BLaER1 treated with 17β-estradiol and CSF1 and Interleukin-3, amounts not matched to agents 10 nM and 100 nM (cell line): ENCODE measurements around the gene DUOX2.
A peak's percentile ranks its signal among the peaks of the same experiment; 100 is the strongest.
"Not testable (repeated sequence)": the region's sequence is repeated elsewhere in the genome, so short reads cannot be mapped to it uniquely, and the experiment has no call there.

Experiments used
- H3K27ac ChIP-seq, 11 experiments: shearing (Covaris generic); formaldehyde crosslinking; 2 replicates each; pipeline ENCODE4 v1.8.1; 2022
- H3K27me3 ChIP-seq, 11 experiments: shearing (Covaris generic); formaldehyde crosslinking; 2 replicates each; pipeline ENCODE4 v1.8.1; 2022
- H3K36me3 ChIP-seq, 11 experiments: shearing (Covaris generic); formaldehyde crosslinking; 2 replicates each; pipeline ENCODE4 v1.8.1; 2022
- H3K4me1 ChIP-seq, 10 experiments: shearing (Covaris generic); formaldehyde crosslinking; 2 replicates each; pipeline ENCODE4 v1.8.1; 2022
- H3K4me2 ChIP-seq, 11 experiments: shearing (Covaris generic); formaldehyde crosslinking; 2 replicates each; pipeline ENCODE4 v1.8.1; 2022
- H3K4me3 ChIP-seq, 10 experiments: shearing (Covaris generic); formaldehyde crosslinking; 2 replicates each; pipeline ENCODE4 v1.8.1; 2022
- H3K9ac ChIP-seq, 11 experiments: shearing (Covaris generic); formaldehyde crosslinking; 2 replicates each; pipeline ENCODE4 v1.8.1; 2022
- H3K9me3 ChIP-seq, 11 experiments: shearing (Covaris generic); formaldehyde crosslinking; replicated peaks in 1 of 11; 2 replicates each; pipeline ENCODE4 v1.8.1; 2022
- H4K20me1 ChIP-seq, 11 experiments: shearing (Covaris generic); formaldehyde crosslinking; 2 replicates each; pipeline ENCODE4 v1.8.1; 2022
- Cebpa-rat ChIP-seq, 11 experiments: shearing (Covaris generic); IDR thresholded peaks; 2 replicates each; pipeline ENCODE4 v1.8.1; 2022

DUOX2 gene

DNA sequence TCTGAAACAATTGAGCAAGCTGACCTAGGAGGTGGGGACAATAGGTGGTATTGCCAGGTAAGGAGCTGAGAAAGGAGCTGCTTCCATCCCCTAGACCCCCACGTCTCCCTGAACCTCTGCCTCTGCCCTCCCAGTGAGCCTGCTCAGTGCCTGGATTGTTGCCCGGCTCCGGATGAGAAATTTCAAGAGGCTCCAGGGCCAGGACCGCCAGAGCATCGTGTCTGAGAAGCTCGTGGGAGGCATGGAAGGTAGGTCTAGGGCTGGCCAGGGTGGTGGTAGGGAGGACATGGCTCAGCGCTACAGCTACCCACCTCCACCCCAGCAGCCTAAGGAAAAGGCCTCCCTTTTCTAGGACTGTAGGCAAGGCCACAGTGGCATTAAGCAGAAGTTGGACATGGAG lies 29.1 kb upstream of the DUOX2 start:
- Histone ChIP-seq H3K27ac (peak overlapping the region in 1 of 11 experiments; percentile 8; a peak in 1 of 22 replicates), H3K9me3 (no peaks in the 10 kb centered on the region), H3K9ac (no peak overlapping the region), H3K4me3 (no peak overlapping the region), H3K4me2 (peak overlapping the region in 8 of 11 experiments; percentile 57 to 73 (median 70); a peak in 13 of 22 replicates), H3K27me3 (no peaks in the 10 kb centered on the region), H3K4me1 (peaks cover 4 to 28% (median 21%) of the 10 kb centered on the region in 10 experiments; a peak in 19 of 20 replicates), H4K20me1 (no peaks in the 10 kb centered on the region), H3K36me3 (no peaks in the 10 kb centered on the region)
- no peak for TF ChIP-seq Cebpa-rat (IDR thresholded peaks at IDR 0.05)

DNA sequence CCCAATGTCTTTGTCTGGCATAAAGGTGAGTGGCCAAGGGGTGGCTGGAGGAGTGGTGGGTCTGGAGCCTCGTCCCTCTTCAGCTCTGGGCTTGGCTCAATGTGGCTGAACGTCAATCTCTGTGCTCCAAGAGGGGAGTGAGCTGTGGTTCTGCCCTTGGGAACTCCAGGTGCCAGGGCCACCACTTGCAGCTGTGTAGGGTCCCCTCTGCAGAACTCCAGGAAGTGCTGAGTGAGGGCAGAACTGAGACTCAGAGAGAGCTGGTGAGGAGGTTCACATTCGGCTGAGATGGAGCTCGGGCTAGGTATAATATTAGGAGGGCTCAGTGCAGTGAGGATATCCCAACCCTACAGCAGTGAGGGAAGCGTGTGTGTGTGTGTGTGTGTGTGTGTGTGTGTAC lies 27.4 kb upstream of the DUOX2 start:
- H4K20me1 ChIP-seq = no peaks in the 10 kb centered on the region
- H3K36me3 ChIP-seq = no peaks in the 10 kb centered on the region
- peak overlapping the region in 2 of 11 experiments; percentile 6 to 10; a peak in 2 of 22 replicates for H3K9ac ChIP-seq
- H3K4me2 ChIP-seq = peak overlapping the region in 9 of 11 experiments; percentile 31 to 73 (median 70); a peak in 16 of 22 replicates
- H3K9me3 ChIP-seq = no peaks in the 10 kb centered on the region
- no peaks in the 10 kb centered on the region for H3K27me3 ChIP-seq
- H3K4me1 ChIP-seq = peaks cover 4 to 33% (median 22%) of the 10 kb centered on the region in 10 experiments; a peak in 19 of 20 replicates
- TF ChIP-seq Cebpa-rat (IDR thresholded peaks at IDR 0.05) = no peak
- peak overlapping the region in 1 of 11 experiments; percentile 34; a peak in 1 of 22 replicates for H3K27ac ChIP-seq
- no peak overlapping the region for H3K4me3 ChIP-seq

DNA sequence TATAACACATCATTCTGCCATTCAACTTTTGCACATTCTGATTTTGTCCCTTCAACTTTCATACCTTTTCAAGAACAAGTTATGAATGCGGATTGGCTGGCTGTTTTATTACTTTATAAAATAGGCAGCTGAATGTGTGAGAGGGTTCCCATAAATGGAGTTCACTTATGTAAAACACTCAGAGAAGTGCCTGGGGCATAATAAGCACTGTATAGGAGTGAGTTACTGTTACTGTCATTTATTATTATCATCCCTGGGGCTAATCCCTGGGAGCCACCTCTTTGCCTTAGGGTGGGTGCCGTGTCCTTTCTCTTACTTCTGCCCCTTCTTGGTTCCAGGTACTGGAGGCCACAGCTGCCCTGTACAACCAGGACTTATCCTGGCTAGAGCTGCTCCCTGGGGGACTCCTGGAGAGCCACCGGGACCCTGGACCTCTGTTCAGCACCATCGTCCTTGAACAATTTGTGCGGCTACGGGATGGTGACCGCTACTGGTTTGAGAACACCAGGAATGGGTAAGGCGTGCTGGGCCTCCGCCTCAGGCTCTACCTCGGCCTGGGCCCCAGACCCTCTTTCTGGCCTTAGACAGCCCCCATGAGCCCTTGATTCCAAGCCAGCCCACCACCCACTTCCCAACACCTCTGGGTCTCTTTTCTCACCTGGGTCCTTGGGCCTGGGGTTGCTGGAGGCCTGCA lies 26.7 kb upstream of the DUOX2 start:
- Histone ChIP-seq H3K9me3 (no peaks in the 10 kb centered on the region), H3K4me1 (peaks cover 4 to 33% (median 22%) of the 10 kb centered on the region in 10 experiments; a peak in 19 of 20 replicates), H3K27me3 (no peaks in the 10 kb centered on the region), H3K36me3 (no peaks in the 10 kb centered on the region), H3K4me2 (peak overlapping the region in 5 of 11 experiments; percentile 57 to 73 (median 70); a peak in 6 of 22 replicates), H3K27ac (no peak overlapping the region), H4K20me1 (no peaks in the 10 kb centered on the region), H3K9ac (no peak overlapping the region), H3K4me3 (no peak overlapping the region)
- no peak for TF ChIP-seq Cebpa-rat (IDR thresholded peaks at IDR 0.05)

DNA sequence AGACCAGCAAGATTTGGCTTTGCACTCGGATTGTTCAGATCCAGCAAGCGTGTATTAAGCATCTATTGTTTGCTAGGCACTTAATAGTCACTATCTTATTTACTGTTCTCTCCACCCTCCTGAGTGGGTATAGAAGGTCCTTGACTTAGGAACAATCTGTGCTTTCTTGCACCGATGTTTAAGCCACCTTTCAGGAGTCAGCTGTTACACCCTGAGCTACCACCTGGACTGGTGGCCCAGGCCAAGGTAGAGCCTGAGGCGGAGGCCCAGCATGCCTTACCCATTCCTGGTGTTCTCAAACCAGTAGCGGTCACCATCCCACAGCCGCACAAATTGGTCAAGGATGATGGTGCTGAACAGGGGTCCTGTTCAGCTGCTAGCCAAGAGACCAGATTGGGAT lies 25.8 kb upstream of the DUOX2 start:
- no peak for TF ChIP-seq Cebpa-rat (IDR thresholded peaks at IDR 0.05)
- no peaks in the 10 kb centered on the region for H3K36me3 ChIP-seq
- H3K27me3 ChIP-seq = peaks cover 0 to 6% (median 4%) of the 10 kb centered on the region in 11 experiments; a peak in 7 of 22 replicates
- H3K4me3 ChIP-seq = no peak overlapping the region
- peaks cover 0 to 7% (median 5%) of the 10 kb centered on the region in 11 experiments; a peak in 7 of 22 replicates for H3K9me3 ChIP-seq
- no peak overlapping the region for H3K4me2 ChIP-seq
- no peaks in the 10 kb centered on the region for H4K20me1 ChIP-seq
- peaks cover 4 to 33% (median 22%) of the 10 kb centered on the region in 10 experiments; a peak in 19 of 20 replicates for H3K4me1 ChIP-seq
- H3K27ac ChIP-seq = no peak overlapping the region
- no peak overlapping the region for H3K9ac ChIP-seq

DNA sequence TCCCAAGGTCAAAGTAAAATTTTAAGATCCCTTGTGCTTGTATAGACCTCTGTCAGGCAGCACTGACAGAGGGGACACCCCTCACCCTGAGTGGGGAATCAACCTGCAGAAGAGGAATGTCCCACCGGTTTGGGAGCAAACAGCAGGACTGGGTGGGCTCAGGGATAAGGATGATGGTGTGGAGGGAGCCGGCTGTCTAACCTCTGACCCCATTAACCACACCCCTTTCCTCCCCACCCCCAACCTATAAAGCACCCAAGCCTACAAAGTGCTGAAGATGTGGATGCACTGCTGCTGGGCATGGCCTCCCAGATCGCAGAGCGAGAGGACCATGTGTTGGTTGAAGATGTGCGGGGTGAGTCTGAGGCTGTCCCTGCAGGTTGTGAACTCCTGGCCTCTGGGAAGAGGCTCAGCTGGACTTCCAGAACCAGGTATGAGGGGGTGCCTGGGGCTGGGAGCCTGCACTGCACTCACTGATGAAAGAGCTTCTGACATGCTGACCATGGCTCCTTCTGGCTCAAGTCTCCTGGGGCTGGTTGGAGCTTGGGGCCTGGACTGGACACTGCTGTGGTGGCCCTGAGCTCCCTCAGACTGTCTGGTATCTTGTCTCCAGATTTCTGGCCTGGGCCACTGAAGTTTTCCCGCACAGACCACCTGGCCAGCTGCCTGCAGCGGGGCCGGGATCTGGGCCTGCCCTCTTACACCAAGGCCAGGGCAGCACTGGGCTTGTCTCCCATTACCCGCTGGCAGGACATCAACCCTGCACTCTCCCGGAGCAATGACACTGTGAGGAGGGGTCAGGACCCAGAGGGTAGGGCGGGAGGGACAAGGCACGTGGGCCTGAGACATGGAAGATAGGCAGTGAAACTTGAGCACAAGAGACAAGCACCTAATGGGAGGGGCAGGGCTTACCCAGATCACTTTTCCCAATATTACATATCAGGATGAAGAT lies 25.1 kb upstream of the DUOX2 start:
- peaks cover 0 to 8% (median 5%) of the 10 kb centered on the region in 11 experiments; a peak in 7 of 22 replicates for H3K9me3 ChIP-seq
- no peaks in the 10 kb centered on the region for H4K20me1 ChIP-seq
- no peak overlapping the region for H3K4me3 ChIP-seq
- no peak overlapping the region for H3K27ac ChIP-seq
- no peak overlapping the region for H3K4me2 ChIP-seq
- H3K9ac ChIP-seq = no peak overlapping the region
- no peak for TF ChIP-seq Cebpa-rat (IDR thresholded peaks at IDR 0.05)
- H3K27me3 ChIP-seq = peaks cover 0 to 7% (median 4%) of the 10 kb centered on the region in 11 experiments; a peak in 7 of 22 replicates
- peaks cover 4 to 33% (median 22%) of the 10 kb centered on the region in 10 experiments; a peak in 19 of 20 replicates for H3K4me1 ChIP-seq
- H3K36me3 ChIP-seq = no peaks in the 10 kb centered on the region

DNA sequence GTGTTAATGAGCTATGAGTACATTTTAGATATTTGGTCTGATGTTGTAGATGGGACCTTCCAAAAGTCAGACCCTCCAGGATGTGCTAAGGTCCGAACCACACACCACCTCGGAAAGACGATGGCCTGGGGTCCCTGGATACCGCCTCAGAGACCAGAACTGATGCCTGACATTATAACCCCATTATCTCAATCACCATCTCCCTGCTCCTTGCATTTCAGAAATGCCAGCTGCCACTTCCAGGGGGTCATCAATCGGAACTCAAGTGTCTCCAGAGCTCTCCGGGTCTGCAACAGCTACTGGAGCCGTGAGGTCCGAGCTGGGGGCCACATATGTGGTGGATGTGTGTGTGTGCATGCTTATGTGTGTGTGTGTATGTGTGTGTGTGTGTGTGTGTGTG lies 23.7 kb upstream of the DUOX2 start:
- H4K20me1 ChIP-seq = no peaks in the 10 kb centered on the region
- peaks cover 0 to 8% (median 5%) of the 10 kb centered on the region in 11 experiments; a peak in 7 of 22 replicates for H3K9me3 ChIP-seq
- peaks cover 0 to 7% (median 4%) of the 10 kb centered on the region in 11 experiments; a peak in 7 of 22 replicates for H3K27me3 ChIP-seq
- no peak overlapping the region for H3K4me3 ChIP-seq
- no peak overlapping the region for H3K27ac ChIP-seq
- TF ChIP-seq Cebpa-rat (IDR thresholded peaks at IDR 0.05) = no peak
- no peak overlapping the region for H3K4me2 ChIP-seq
- no peak overlapping the region for H3K9ac ChIP-seq
- peaks cover 4 to 30% (median 17%) of the 10 kb centered on the region in 10 experiments; a peak in 19 of 20 replicates for H3K4me1 ChIP-seq
- H3K36me3 ChIP-seq = no peaks in the 10 kb centered on the region

DNA sequence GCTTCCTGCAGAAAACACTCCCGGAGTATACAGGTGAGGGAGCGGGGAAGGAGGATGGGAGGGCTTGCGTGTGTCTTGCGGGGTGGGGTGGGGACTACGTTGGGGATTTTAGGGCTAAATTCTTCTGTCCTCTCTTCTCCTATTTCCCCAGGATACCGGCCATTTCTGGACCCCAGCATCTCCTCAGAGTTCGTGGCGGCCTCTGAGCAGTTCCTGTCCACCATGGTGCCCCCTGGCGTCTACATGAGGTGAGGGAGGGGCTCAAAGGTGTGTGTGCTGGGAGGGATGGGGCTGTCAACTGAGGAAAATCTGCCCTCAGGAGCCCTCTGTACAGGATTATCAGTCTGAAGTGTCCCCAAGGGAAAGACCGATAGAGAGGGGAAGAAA lies 22.4 kb upstream of the DUOX2 start:
- H3K9ac ChIP-seq = no peak overlapping the region
- peaks cover 0 to 7% (median 4%) of the 10 kb centered on the region in 11 experiments; a peak in 7 of 22 replicates for H3K27me3 ChIP-seq
- peaks cover 0 to 8% (median 5%) of the 10 kb centered on the region in 11 experiments; a peak in 7 of 22 replicates for H3K9me3 ChIP-seq
- H3K27ac ChIP-seq = no peak overlapping the region
- TF ChIP-seq Cebpa-rat (IDR thresholded peaks at IDR 0.05) = no peak
- H3K4me3 ChIP-seq = no peak overlapping the region
- no peaks in the 10 kb centered on the region for H3K36me3 ChIP-seq
- H3K4me2 ChIP-seq = peak overlapping the region in 4 of 11 experiments; percentile 2 to 25 (median 7); a peak in 2 of 22 replicates
- H4K20me1 ChIP-seq = no peaks in the 10 kb centered on the region
- peaks cover 0 to 16% (median 4%) of the 10 kb centered on the region in 10 experiments; a peak in 15 of 20 replicates for H3K4me1 ChIP-seq

DNA sequence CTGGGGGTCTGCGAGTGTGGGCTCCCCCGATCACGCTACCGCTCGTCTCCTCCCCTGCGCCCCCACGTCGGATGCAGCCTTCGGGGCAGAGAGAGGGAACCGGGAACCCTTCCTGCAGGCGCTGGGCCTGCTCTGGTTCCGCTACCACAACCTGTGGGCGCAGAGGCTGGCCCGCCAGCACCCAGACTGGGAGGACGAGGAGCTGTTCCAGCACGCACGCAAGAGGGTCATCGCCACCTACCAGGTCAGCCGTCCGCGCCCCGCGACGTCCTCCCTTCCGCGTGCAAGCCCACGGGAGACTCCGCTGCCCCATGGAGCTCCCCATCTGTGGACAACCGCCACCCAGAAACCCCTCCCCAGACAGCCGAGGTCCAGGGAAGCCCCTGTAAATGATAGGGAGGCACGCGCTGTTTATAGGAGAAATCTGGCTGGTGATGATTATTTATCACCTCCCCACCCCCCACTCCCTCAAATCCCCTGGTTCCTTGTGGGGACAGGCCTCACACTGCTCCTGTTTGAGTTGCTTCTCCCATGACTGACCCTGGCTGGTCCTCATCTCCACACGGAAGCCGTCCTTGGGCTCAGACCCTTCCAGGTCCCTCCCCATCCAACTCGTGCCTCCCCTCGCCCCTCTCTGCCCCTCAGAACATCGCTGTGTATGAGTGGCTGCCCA lies 21.9 kb upstream of the DUOX2 start:
- not testable (repeated sequence) for H3K9me3 ChIP-seq, H3K4me2 ChIP-seq, H3K36me3 ChIP-seq, H3K27me3 ChIP-seq, H4K20me1 ChIP-seq, H3K27ac ChIP-seq, H3K9ac ChIP-seq, H3K4me3 ChIP-seq
- H3K4me1 ChIP-seq = peaks cover 0 to 12% (median under 1%) of the 10 kb centered on the region in 10 experiments; a peak in 7 of 20 replicates
